CD4-positive, alpha-beta T cell treated with Interleukin-15 for 4 hours (primary cell): Measurements from ENCODE around the gene PARD3B.

ENCODE experiments used
- DNase-seq: peaks from one replicate; pipeline ENCODE4 v3.0.0-alpha.2; 2020; ENCODE audit warnings: low spot score

Gene PARD3B

DNA sequence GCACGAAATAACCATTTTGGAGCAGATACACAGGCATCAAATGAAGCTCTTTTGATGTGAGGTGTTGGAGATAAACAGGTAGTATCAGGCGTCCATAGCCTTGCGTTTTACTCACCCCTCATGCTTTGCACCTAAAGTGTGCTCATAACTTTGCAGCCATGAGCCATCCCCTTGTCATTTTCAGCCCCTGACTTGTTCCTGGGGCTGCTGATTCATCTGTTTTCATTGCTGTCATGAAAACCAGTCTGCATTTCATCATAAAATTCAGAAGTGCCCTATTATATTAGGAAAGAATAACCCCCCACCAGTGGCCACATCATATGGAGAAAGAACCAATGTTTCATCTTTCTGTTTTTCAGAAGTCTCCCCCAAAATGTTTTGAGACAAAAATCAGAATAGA lies 807.3 kb downstream of the PARD3B start:
- DNase-seq = no peak

- no peak for DNase-seq
Measured at GRCh38 chr2:205357732-205358131, 812.5 kb downstream of the PARD3B start.

DNA sequence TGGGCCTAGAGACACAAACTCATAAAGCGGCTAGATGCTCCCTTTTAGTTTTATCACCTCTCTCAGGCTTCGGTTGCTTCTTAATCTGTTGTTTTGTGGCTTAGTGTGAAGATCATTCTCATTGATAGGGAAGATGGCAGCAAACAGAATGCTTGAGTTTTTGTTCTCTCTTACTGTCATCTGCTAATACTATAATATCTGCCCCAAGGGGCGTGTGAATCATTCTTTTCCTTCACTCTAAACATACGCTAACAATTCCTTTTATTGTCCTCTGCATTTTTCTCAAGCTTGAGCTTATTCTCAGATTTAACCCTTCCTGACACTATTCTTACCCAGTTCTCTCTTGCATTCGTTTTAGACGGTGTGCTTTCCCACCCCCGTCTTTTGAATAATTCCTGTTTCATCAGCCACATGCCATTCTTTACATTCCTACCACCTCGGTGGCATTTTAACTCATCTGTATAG lies 813.1 kb downstream of the PARD3B start:
- DNase-seq = no peak

DNA sequence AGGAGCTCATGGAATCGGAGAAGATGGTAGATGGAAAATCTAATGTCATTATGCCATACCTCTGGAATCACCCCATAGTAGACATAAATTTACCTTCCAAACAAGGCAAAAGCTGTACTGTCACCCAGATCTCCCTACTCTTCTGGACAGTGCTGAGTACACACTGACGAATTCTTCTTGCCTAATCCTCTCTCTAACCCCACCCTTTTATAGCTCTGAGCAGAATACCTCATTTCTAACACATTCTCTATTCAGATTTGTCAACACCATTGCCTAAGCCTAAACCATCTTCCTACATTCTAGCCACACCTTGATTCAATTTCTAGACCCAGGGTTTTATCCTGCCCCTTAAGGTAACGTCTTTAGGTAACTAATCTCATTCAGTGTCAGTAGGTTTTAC lies 816.0 kb downstream of the PARD3B start:
- no peak for DNase-seq

- no peak for DNase-seq
Measured at GRCh38 chr2:205361970-205362369, 816.7 kb downstream of the PARD3B start.

DNA sequence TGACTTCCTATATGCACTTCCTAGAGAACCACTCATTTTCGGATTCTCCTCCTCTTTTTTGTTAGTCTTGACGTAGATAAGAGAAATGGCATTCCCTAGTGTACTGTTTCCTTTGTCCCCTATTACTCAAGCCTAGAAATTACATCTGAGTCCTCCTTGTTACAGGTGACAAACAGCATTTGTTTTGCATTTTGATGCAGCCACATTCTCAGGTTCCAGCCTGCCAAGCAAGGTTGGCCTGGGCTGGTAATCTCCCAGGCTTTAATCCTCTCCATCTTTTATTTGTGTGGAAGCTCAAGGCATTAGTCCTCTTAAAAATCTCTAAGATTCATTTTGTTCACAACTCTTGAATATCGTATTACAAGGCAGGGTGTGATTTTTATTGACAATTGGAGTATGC lies 819.0 kb downstream of the PARD3B start:
- DNase-seq = no peak

GRCh38 chr2:205366336-205367060 lies 821.2 kb downstream of the PARD3B start:
- no peak for DNase-seq

- no peak for DNase-seq
Measured at GRCh38 chr2:205367331-205367935, 822.2 kb downstream of the PARD3B start.

GRCh38 chr2:205369813-205370212 lies 824.5 kb downstream of the PARD3B start:
- DNase-seq = no peak

DNA sequence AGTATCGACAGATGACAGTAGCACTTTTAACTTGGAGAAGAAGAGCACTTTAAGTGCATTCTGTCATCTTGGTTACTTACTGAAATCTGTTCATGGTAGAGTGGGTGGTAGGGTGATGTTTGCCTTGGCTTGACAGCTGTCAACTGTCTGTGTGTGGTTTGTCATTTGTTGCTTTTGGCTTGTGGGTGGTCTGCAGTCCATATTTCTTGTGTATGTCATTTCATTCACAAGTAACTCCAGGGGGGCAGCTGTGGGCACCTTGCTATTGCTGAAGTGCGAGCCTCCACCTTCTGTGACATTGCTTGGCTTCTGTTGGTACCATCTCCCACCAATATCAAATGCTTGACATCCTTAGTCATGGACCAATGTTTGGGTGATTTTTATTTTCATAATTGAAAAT lies 825.5 kb downstream of the PARD3B start:
- DNase-seq = no peak

- DNase-seq = no peak
Measured at GRCh38 chr2:205372141-205372540, 826.9 kb downstream of the PARD3B start.

DNA sequence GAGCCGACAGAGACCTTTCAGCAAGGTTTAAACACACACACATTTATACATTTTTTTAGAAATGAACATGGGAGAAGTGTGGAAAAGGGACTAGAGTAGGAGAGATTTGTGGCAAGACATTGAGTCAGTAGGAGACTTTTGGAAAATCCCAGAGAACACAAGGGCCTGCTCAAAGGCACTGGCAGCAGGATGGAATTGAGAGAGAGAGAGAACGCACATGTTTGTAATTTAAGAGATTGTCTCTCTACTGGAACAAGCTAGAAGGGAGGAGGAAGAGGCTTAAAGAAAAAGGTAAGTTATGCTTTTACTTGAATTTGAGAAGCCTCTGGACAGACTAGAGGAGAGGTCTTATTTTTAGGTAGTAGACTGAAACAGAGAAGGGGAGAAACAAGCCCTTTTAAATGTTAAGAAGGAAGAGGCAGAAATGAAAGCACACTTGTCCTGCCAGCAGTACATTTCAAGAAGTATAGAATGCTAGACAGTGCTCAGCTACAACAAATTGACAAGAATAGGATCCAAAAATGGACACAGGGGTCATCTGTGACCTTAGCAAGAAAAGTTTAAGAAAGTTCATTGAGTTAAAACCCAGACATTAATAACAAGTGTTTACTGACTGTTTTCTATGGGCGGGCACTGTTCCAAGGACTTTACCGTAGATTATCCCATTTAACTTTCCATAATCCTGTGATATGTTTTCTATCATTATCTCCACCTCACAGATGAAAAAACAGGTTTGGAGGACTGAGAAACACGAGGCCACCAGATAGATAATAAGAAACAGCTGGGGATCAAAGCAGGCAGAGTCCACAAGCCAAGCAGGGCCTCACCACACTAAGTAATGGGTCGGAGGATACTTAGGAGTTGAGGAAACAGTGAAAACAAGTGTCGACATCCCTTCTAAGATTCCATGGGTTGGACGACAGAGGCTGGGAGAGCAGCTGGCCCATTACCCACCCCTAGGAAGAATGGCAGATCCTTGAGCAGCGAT lies 830.5 kb downstream of the PARD3B start:
- DNase-seq = no peak

DNA sequence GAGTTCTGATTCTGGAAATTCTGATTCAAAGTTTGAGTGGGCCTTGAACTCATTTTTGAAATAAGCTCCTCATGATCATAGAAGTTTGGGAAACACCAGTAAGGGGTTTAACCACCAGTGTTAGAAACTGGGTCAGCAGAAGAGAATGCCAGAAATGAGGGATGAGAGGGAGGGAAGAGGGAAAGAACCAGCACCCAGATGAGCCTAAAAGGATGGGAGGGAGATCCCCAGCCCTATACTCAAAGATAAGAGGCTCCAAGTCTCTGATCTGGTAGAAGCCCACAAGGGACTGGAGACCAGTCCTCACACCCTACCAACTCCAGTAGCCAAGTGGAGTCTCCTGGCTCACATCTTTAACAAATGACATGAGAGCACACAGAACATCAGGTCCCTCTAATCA lies 832.0 kb downstream of the PARD3B start:
- DNase-seq = no peak

GRCh38 chr2:205383601-205384000 lies 838.3 kb downstream of the PARD3B start:
- DNase-seq = no peak

DNA sequence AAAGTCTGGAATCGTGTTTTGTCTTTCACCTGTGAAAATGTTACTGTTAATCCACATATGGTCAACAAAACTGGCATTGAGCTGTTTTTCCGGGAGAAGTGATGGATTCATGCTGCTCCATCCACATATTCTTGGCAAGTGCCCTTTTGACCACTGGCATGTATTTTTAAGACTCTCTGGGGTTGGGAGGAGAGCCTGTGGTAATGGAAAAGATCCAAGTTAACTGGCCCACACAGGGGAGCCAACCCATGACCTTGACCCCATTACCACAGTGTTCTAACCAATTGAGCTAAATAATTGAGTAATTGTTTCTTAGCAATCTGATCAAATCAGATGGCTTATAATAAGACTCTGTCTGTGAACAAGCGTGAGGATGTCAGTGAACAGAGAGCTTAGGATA lies 840.8 kb downstream of the PARD3B start:
- DNase-seq = no peak

DNA sequence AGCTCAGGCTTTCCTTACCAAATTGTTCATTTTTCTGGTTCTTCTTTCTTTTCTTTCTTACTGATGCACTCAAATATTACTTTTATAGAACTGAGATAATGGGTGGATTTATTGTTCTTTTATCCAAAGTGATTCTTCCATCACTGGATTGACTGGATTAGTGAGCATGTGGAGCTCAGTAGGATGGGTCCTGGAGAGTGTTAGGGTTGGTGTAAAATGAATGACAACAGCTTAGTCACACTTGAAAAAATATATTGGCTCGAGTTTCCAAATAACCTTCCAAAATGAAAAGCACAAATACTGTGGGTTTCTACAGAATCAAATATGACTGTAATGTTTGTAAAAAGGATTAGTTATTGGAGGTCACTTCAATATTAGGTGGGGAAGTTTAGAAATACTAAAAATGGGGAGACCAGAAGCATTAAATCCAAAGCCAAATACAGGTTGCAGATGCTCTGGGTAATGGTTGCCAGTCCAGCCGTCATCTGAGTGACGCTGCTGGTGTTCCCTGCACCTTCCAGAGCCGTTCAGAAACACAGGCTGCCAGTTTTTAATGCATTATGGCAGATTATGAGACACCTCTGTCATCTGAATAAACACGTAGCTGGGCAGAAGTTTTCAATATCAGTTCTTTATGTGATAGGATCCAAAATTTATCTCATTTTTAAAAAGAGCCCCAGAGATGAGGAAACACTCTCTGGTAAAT lies 842.2 kb downstream of the PARD3B start:
- DNase-seq = no peak

GRCh38 chr2:205390866-205391265 lies 845.6 kb downstream of the PARD3B start:
- DNase-seq = no peak

GRCh38 chr2:205401511-205401910 lies 856.2 kb downstream of the PARD3B start:
- DNase-seq = no peak

DNA sequence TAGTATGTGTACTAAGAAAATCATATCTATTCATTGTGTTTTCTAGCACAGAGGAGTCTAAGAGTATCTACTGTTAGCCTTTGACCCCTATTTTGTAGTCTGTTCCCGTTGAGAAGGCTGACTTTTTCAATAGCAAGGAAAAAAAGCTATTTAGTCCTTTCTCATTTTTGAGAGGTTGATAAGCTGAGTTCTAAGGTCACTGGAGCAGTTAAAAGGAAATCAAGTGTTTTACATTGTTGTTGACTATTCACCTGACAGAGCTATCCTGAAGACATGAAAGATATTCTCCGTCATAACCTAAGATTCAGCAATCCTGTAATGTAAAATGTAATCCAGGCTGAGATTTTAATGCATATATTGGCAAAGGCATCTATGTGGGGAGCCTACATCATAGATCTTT lies 856.7 kb downstream of the PARD3B start:
- no peak for DNase-seq

GRCh38 chr2:205403244-205403825 lies 858.1 kb downstream of the PARD3B start:
- DNase-seq = no peak

GRCh38 chr2:205405194-205405593 lies 859.9 kb downstream of the PARD3B start:
- no peak for DNase-seq

- DNase-seq = no peak
Measured at GRCh38 chr2:205405752-205406151, 860.5 kb downstream of the PARD3B start.
